Measurements from ENCODE around the gene MFAP3.

- TF ChIP-seq, protein P1, sequence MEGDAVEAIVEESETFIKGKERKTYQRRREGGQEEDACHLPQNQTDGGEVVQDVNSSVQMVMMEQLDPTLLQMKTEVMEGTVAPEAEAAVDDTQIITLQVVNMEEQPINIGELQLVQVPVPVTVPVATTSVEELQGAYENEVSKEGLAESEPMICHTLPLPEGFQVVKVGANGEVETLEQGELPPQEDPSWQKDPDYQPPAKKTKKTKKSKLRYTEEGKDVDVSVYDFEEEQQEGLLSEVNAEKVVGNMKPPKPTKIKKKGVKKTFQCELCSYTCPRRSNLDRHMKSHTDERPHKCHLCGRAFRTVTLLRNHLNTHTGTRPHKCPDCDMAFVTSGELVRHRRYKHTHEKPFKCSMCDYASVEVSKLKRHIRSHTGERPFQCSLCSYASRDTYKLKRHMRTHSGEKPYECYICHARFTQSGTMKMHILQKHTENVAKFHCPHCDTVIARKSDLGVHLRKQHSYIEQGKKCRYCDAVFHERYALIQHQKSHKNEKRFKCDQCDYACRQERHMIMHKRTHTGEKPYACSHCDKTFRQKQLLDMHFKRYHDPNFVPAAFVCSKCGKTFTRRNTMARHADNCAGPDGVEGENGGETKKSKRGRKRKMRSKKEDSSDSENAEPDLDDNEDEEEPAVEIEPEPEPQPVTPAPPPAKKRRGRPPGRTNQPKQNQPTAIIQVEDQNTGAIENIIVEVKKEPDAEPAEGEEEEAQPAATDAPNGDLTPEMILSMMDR (conservative IDR thresholded peaks at IDR 0.05; ENCODE audit: low read depth, low read length), result no peak
- TF ChIP-seq EZH2 (IDR thresholded peaks at IDR 0.05; ENCODE audit: borderline replicate concordance, low read depth, low read length, poor library complexity, severe bottlenecking), result no peak
Measured at GRCh38 chr5:154010660-154011059, 28.1 kb upstream of the MFAP3 start.
